SW480 (cell line): ENCODE results near the gene HLA-DMB.

ENCODE experiments used
- DNase-seq: peaks from one replicate; pipeline ENCODE4 v3.0.0-alpha.2; 2016; ENCODE audit warnings: low spot score

The HLA-DMB gene

DNA sequence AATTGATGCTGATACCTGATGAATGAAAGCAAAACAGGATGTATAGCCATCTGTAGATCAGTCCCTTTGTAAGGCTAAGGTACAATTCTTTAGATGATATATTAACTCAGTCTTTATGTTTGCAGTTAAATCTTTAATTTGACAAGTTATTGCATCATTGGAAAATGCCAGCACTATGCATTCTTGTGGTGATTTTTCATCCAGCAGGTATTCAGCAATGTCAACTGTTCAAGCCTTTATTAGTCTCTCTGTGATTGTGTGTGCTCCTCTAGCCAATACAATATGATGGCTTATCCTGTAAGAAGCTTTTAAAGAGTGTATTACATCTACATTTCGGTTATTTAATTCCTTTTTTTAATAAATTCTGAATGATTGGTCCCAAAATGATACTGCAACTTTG, 34.3 kb downstream of the HLA-DMB start:
- DNase-seq = peak; percentile 55

- no peak for DNase-seq
These were observed 35.8 kb downstream of the HLA-DMB start for GRCh38 chr6:32905078-32905477.

DNA sequence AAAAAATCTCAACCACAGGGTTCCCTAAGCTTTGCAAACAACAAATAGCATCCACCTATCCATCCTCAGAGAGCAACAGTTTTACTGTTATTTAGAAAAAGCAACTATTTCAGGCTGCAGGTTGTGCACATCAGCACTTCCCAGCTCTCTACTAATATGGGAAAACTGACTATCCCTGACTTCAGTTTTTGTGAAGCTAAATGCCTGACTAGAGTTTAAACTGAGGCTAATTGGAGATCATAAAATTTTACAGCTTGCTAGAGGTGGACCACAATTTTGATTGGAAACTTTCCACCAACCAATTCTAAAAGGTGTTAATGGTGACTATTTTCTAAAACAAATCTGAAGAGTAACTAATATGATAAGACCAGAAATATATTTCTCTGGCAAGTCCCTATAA, 36.9 kb downstream of the HLA-DMB start:
- no peak for DNase-seq

GRCh38 chr6:32895006-32895345, 45.9 kb downstream of the HLA-DMB start:
- DNase-seq = no peak

- peak; percentile 78 for DNase-seq
These were observed 46.5 kb downstream of the HLA-DMB start for GRCh38 chr6:32894085-32895005.

- no peak for DNase-seq
These were observed 50.0 kb downstream of the HLA-DMB start for GRCh38 chr6:32890831-32891230.

- no peak for DNase-seq
These were observed 51.3 kb downstream of the HLA-DMB start for GRCh38 chr6:32889533-32889932.

DNA sequence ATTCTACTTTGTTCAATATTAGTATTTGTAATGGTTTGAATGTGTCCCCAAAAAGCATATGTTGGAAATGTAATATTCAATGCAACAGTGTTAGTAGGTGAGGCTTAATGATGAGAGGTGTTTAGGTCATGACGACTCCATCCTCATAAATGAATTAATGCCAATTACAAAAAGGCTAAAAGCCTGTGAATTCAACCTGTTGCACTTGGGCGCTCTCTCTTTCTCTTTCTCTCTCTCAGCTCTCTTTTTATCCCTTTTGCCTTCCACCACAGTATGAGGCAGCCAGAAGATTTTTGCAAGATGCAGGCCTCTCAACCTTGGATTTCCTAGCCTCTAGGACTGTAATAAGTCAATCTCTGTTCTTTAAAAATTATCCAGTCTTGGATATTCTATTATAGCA, 52.3 kb downstream of the HLA-DMB start:
- DNase-seq = no peak

DNA sequence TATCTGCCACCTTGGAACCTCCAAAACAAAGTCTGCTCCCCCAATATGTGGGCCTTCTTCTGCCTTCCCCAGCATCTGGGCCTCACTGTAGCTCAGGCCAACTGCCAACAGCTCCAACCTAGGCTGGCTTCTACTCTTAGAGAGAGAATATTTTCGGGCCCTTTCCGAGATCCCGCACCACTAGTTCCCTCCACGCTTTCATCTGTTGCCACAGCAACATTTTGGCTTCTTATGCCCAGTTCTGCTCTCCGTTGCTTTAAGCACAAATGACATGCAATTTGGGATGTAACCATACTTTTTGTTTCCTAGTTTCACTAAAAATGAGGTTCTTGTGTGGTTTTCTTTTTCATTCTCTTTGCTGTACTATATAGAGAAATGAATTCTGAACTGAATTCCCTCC, 53.2 kb downstream of the HLA-DMB start:
- no peak for DNase-seq

- DNase-seq = no peak
These were observed 54.0 kb downstream of the HLA-DMB start for GRCh38 chr6:32886681-32887383.

GRCh38 chr6:32885698-32886286, 55.0 kb downstream of the HLA-DMB start:
- peak; percentile 64 for DNase-seq
